ENCODE results near the gene SH2B2. TPM values are rescaled to one million over a fixed set of nuclear protein-coding genes. Genes with fewer than 3 reads are reported as not detected.

Gene SH2B2
- total and polyA plus RNA-seq, 4 experiments from 2014 or later, result 0.69 to 1.2 (median 0.79) TPM; not detected in 1

DNA sequence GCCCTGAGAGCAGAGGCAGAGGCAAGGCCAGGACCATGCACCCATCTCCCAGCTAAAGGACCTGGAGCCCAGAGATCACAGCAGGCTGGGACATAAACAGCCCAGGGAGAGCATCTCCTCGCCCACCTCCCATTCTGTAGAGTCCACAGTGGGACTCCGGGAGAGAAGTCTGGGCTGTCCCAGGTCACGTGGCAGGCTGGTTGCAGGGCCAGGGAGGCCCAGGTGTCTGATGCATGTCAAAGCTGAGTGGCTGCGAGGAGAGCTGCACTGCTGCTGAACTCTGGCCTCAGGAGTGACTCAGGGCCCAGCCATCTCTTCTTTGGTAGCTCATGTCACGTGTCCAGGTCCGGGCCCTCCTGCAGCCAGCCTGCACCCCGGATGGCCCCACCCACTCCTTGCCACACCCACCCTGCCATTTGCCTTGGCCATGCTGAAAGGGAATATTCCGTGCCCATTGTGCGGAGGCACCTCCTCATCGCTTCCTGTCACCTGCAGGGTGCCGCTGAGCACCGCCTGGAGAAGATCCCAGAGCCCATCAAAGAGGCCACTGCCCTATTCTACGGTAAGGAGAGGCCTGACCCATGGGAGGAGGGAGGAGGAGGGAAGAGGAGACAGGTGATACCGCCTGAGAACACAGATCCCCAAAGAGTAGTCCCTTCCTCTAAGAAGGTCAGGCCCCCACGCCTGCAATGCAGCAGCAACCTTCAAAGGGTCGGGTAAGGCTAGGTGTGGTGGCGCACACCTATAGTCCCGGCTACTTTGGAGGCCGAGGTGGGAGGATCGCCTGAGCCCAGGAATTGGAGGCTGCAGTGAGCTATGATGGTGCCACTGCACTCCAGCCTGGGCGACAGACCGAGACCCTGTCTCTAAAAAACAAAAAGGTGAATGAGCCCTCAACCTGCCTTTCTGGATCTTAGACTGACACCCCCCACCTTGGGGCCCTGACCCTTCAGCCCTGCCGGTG lies 12.6 kb upstream of the SH2B2 start:
- Mint-ChIP-seq H3K9me3 (no peaks in the 10 kb centered on the region), H3K27me3 (no peaks in the 10 kb centered on the region), H3K4me1 (peaks cover 3 to 4% (median 3%) of the 10 kb centered on the region in 4 donors), H3K27ac (no peak overlapping the region), H3K36me3 (no peaks in the 10 kb centered on the region), H3K4me3 (no peak overlapping the region)
- Histone ChIP-seq H3K27me3 (ENCODE audit: insufficient read depth, low read length) (no peaks in the 10 kb centered on the region), H3K9me3 (ENCODE audit: control insufficient read depth in 1 of 2, low read length in 2 of 2) (no peaks in the 10 kb centered on the region), H3K27ac (ENCODE audit: low read depth, low read length) (no peak overlapping the region), H3K36me3 (ENCODE audit: insufficient read depth, low read length) (no peaks in the 10 kb centered on the region), H3K4me3 (ENCODE audit: low read length in 2 of 2) (no peak overlapping the region), H3K4me1 (ENCODE audit: insufficient read depth, low read length) (no peaks in the 10 kb centered on the region)
- ChIA-PET POLR2A (ENCODE audit: partially characterized antibody) (interaction anchor here (1.5 kb wide), 1 partner anchor 122 kb away, joined by 3 read pairs; the partner anchor contains the start of gene PRKRIP1), CTCF (ENCODE audit: partially characterized antibody) (interaction anchor here (1.4 to 7.2 kb wide), 2 partner anchors 730 to 733 kb away, joined by 4 to 71 read pairs; no protein-coding TSS in a partner anchor)
- no peak for DNase-seq
- intact Hi-C loops (cut with micrococcal nuclease), result no loop called here

DNA sequence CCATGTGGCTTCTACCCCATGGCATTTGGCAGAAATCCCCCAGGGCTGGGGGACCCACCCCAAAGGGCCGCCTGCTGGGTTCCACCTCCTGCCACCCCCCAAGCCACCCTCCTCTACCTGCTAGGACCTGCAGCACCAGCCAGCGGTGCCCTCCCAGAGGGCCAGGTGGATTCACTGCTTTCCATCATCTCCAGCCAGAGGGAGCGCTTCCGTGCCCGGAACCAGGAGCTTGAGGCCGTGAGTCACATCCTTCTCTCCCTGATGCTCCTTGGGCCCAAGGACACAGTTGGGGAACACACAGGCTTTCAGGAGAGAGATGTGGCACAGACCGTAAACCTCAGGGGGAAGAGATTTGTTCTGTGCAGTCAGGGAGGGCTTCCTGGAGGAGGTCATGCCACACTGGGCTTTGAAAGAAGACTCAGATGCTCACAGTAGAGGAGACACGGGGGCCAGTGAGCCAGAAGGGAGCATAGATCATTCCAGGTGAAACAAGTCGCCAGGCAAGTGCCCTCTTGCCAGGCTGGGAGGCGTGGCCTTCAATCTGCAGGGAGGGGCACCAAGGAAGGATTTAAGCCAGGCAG lies 11.5 kb upstream of the SH2B2 start:
- ChIA-PET CTCF (ENCODE audit: partially characterized antibody) (interaction anchor here (1.4 kb wide), 1 partner anchor 735 kb away, joined by 4 read pairs; no protein-coding TSS in a partner anchor), POLR2A (ENCODE audit: partially characterized antibody) (no interaction called here)
- intact Hi-C loops (cut with micrococcal nuclease), result no loop called here
- no peaks in the 10 kb centered on the region for H3K36me3 Mint-ChIP-seq
- Histone ChIP-seq H3K27me3 (ENCODE audit: insufficient read depth, low read length) (no peaks in the 10 kb centered on the region), H3K4me3 (ENCODE audit: low read length in 2 of 2) (no peak overlapping the region), H3K4me1 (ENCODE audit: insufficient read depth, low read length) (no peaks in the 10 kb centered on the region), H3K9me3 (ENCODE audit: control insufficient read depth in 1 of 2, low read length in 2 of 2) (no peaks in the 10 kb centered on the region), H3K36me3 (ENCODE audit: insufficient read depth, low read length) (no peaks in the 10 kb centered on the region), H3K27ac (ENCODE audit: low read depth, low read length) (no peak overlapping the region)
- H3K4me1 Mint-ChIP-seq, result peaks cover 3 to 8% (median 3%) of the 10 kb centered on the region in 4 donors
- no peak overlapping the region for H3K4me3 Mint-ChIP-seq
- no peak overlapping the region for H3K27ac Mint-ChIP-seq
- DNase-seq, result no peak
- no peaks in the 10 kb centered on the region for H3K9me3 Mint-ChIP-seq
- H3K27me3 Mint-ChIP-seq, result no peaks in the 10 kb centered on the region

GRCh38 chr7:102277901-102278300 lies 8.8 kb upstream of the SH2B2 start:
- Mint-ChIP-seq H3K4me3 (no peak overlapping the region), H3K9me3 (no peaks in the 10 kb centered on the region), H3K27me3 (no peaks in the 10 kb centered on the region), H3K4me1 (peaks cover 0 to 4% (median 0%) of the 10 kb centered on the region in 4 donors), H3K27ac (no peak overlapping the region), H3K36me3 (no peaks in the 10 kb centered on the region)
- H3K36me3 ChIP-seq (ENCODE audit: insufficient read depth, low read length), result no peaks in the 10 kb centered on the region
- H3K27me3 ChIP-seq (ENCODE audit: insufficient read depth, low read length), result no peaks in the 10 kb centered on the region
- intact Hi-C loops (cut with micrococcal nuclease), result loop anchor here (2.0 kb wide), 1 partner anchor 173 kb away; no protein-coding TSS in a partner anchor
- no peak for DNase-seq
- ChIA-PET POLR2A (ENCODE audit: partially characterized antibody) (no interaction called here), CTCF (ENCODE audit: partially characterized antibody) (interaction anchor here (0.6 to 6.5 kb wide), 7 partner anchors 55 to 735 kb away, joined by 3 to 59 read pairs (median 5); no protein-coding TSS in a partner anchor)
- no peak overlapping the region for H3K4me3 ChIP-seq (ENCODE audit: low read length in 2 of 2)
- H3K9me3 ChIP-seq (ENCODE audit: control insufficient read depth in 1 of 2, low read length in 2 of 2), result no peaks in the 10 kb centered on the region
- H3K27ac ChIP-seq (ENCODE audit: low read depth, low read length), result no peak overlapping the region
- no peaks in the 10 kb centered on the region for H3K4me1 ChIP-seq (ENCODE audit: insufficient read depth, low read length)

GRCh38 chr7:102279537-102280400 lies 6.9 kb upstream of the SH2B2 start:
- no peaks in the 10 kb centered on the region for H3K36me3 Mint-ChIP-seq
- no peaks in the 10 kb centered on the region for H3K27me3 Mint-ChIP-seq
- intact Hi-C loops (cut with micrococcal nuclease), result loop anchor here (2.0 to 10.0 kb wide), 2 partner anchors 85 to 171 kb away; no protein-coding TSS in a partner anchor
- peaks cover 4% of the 10 kb centered on the region for H3K4me1 ChIP-seq (ENCODE audit: insufficient read depth, low read length)
- no peaks in the 10 kb centered on the region for H3K36me3 ChIP-seq (ENCODE audit: insufficient read depth, low read length)
- DNase-seq, result peak; percentile 46 to 57 (median 54)
- no peak overlapping the region for H3K4me3 Mint-ChIP-seq
- ChIA-PET CTCF (ENCODE audit: partially characterized antibody) (interaction anchor here (1.0 to 6.5 kb wide), 6 partner anchors 8 to 116 kb away, joined by 3 to 59 read pairs (median 6); partner anchors contain the start of gene PRKRIP1), POLR2A (ENCODE audit: partially characterized antibody) (no interaction called here)
- H3K27ac Mint-ChIP-seq, result peak overlapping the region in 2 of 7 donors; percentile 60 to 67
- H3K27me3 ChIP-seq (ENCODE audit: insufficient read depth, low read length), result no peaks in the 10 kb centered on the region
- H3K27ac ChIP-seq (ENCODE audit: low read depth, low read length), result no peak overlapping the region
- no peaks in the 10 kb centered on the region for H3K9me3 ChIP-seq (ENCODE audit: control insufficient read depth in 1 of 2, low read length in 2 of 2)
- H3K4me3 ChIP-seq (ENCODE audit: low read length in 2 of 2), result no peak overlapping the region
- no peaks in the 10 kb centered on the region for H3K9me3 Mint-ChIP-seq
- H3K4me1 Mint-ChIP-seq, result peaks cover 4 to 17% (median 10%) of the 10 kb centered on the region in 4 donors

- Mint-ChIP-seq H3K4me3 (no peak overlapping the region), H3K9me3 (no peaks in the 10 kb centered on the region), H3K4me1 (peaks cover 11 to 24% (median 17%) of the 10 kb centered on the region in 4 donors), H3K36me3 (no peaks in the 10 kb centered on the region), H3K27me3 (no peaks in the 10 kb centered on the region), H3K27ac (no peak overlapping the region)
- H3K27me3 ChIP-seq (ENCODE audit: insufficient read depth, low read length), result no peaks in the 10 kb centered on the region
- H3K4me1 ChIP-seq (ENCODE audit: insufficient read depth, low read length), result peaks cover 11% of the 10 kb centered on the region
- ChIA-PET CTCF (ENCODE audit: partially characterized antibody) (interaction anchor here (0.6 to 6.5 kb wide), 5 partner anchors 109 to 116 kb away, joined by 3 to 59 read pairs (median 5); partner anchors contain the start of gene PRKRIP1), POLR2A (ENCODE audit: partially characterized antibody) (no interaction called here)
- no peak for DNase-seq
- H3K36me3 ChIP-seq (ENCODE audit: insufficient read depth, low read length), result no peaks in the 10 kb centered on the region
- no peak overlapping the region for H3K27ac ChIP-seq (ENCODE audit: low read depth, low read length)
- no peaks in the 10 kb centered on the region for H3K9me3 ChIP-seq (ENCODE audit: control insufficient read depth in 1 of 2, low read length in 2 of 2)
- H3K4me3 ChIP-seq (ENCODE audit: low read length in 2 of 2), result no peak overlapping the region
- intact Hi-C loops (cut with micrococcal nuclease), result loop anchor here (10.0 kb wide), 1 partner anchor 84 kb away; no protein-coding TSS in a partner anchor
Measured at GRCh38 chr7:102280521-102280920, 6.1 kb upstream of the SH2B2 start.

DNA sequence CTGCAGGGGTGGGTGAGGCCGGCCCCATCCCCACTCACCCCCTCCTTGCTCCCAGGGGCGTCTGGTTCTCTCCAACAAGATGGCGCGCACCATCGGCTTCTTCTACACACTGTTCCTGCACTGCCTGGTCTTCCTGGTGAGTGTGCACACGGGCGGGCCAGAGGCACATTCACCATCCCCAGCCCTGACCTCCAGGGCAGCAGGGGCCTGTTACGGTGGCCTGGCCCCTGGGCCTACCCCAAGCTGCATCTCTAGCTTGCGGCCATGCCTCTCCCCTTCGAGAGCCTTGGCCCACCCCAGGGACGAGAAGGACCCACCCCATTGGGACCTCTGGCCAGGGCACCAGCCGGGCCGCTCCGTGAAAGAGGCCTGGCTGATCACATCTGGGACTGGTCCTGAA lies 4.9 kb upstream of the SH2B2 start:
- POLR2A ChIA-PET (ENCODE audit: partially characterized antibody), result no interaction called here
- H3K4me3 Mint-ChIP-seq, result no peak overlapping the region

More for the DNA sequence above, 4.9 kb upstream of the SH2B2 start:
- Mint-ChIP-seq H3K36me3 (no peaks in the 10 kb centered on the region), H3K27me3 (no peaks in the 10 kb centered on the region), H3K4me1 (peaks cover 12 to 27% (median 19%) of the 10 kb centered on the region in 4 donors), H3K27ac (peak overlapping the region in 2 of 7 donors; percentile 2 to 48), H3K9me3 (no peaks in the 10 kb centered on the region)
- H3K9me3 ChIP-seq (ENCODE audit: control insufficient read depth in 1 of 2, low read length in 2 of 2), result no peaks in the 10 kb centered on the region
- peaks cover 17% of the 10 kb centered on the region for H3K4me1 ChIP-seq (ENCODE audit: insufficient read depth, low read length)
- no peaks in the 10 kb centered on the region for H3K36me3 ChIP-seq (ENCODE audit: insufficient read depth, low read length)
- H3K27ac ChIP-seq (ENCODE audit: low read depth, low read length), result no peak overlapping the region
- DNase-seq, result peak in 1 of 5 donors; percentile 21
- intact Hi-C loops (cut with micrococcal nuclease), result loop anchor here (10.0 kb wide), 1 partner anchor 83 kb away; no protein-coding TSS in a partner anchor
- CTCF ChIA-PET (ENCODE audit: partially characterized antibody), result interaction anchor here (1.1 to 6.5 kb wide), 3 partner anchors 106 to 114 kb away, joined by 3 to 59 read pairs (median 4); partner anchors contain the start of gene PRKRIP1
- no peak overlapping the region for H3K4me3 ChIP-seq (ENCODE audit: low read length in 2 of 2)
- H3K27me3 ChIP-seq (ENCODE audit: insufficient read depth, low read length), result no peaks in the 10 kb centered on the region
